ENCODE measurements around the gene EXOSC9. TPM values are rescaled to one million over a fixed set of nuclear protein-coding genes. Genes with fewer than 3 reads are reported as not detected.
A peak's percentile ranks its signal among the peaks of the same experiment; 100 is the strongest.

The EXOSC9 gene
- total RNA-seq, 2 experiments from 2014 or later, result 58.4 to 66.0 TPM

GRCh38 chr4:121817701-121818100 is 16.6 kb downstream of the EXOSC9 start:
- peaks cover 55% of the 10 kb centered on the region for H3K4me1 ChIP-seq (ENCODE audit: insufficient read depth, low read length, poor library complexity, severe bottlenecking)
- DNase-seq (ENCODE audit: low spot score), result no peak
- peaks cover 63% of the 10 kb centered on the region for H4K20me1 ChIP-seq (ENCODE audit: insufficient read depth, low read length)
- ChIA-PET CTCF (ENCODE audit: unreplicated experiment) (no interaction called here), POLR2A (interaction anchor here (0.9 kb wide), 1 partner anchor 16 kb away, joined by 3 read pairs; the partner anchor contains the start of gene EXOSC9)
- TF ChIP-seq EZH2phosphoT487 (IDR thresholded peaks at IDR 0.05; ENCODE audit: borderline replicate concordance, low read depth, low read length) (no peak), CTCF (conservative IDR thresholded peaks at IDR 0.05; ENCODE audit: low read length) (no peak)
- H3K4me2 ChIP-seq (ENCODE audit: low read length), result 0 out of 2 replicates have a peak overlapping the region, but pooled peaks have one; percentile 9
- peaks cover 99% of the 10 kb centered on the region for H3K36me3 ChIP-seq (ENCODE audit: insufficient read depth, low read length)
- no peak overlapping the region for H3K4me3 ChIP-seq (ENCODE audit: low read depth, low read length, poor library complexity, severe bottlenecking)
- H3K27ac ChIP-seq (ENCODE audit: low read depth, low read length, poor library complexity, severe bottlenecking), result no peak overlapping the region
- intact Hi-C loops (cut with micrococcal nuclease; ENCODE audit: unreplicated experiment), result no loop called here
- no TSS peak for BruUV-seq (replicated peaks)
- H3K9me2 ChIP-seq (ENCODE audit: insufficient read depth, low read length), result no peaks in the 10 kb centered on the region
- peaks cover 91% of the 10 kb centered on the region for H3K79me2 ChIP-seq (ENCODE audit: insufficient read depth, low read depth, low read length)
- H2AFZ ChIP-seq (ENCODE audit: low read length), result no peak overlapping the region
- H3K9me3 ChIP-seq (ENCODE audit: low read length), result no peaks in the 10 kb centered on the region

GRCh38 chr4:121818215-121818614 is 17.1 kb downstream of the EXOSC9 start:
- POLR2A ChIA-PET, result interaction anchor here (0.9 kb wide), 1 partner anchor 17 kb away, joined by 3 read pairs; the partner anchor contains the start of gene EXOSC9
- H2AFZ ChIP-seq (ENCODE audit: low read length), result no peak overlapping the region
- no peaks in the 10 kb centered on the region for H3K9me3 ChIP-seq (ENCODE audit: low read length)
- H3K79me2 ChIP-seq (ENCODE audit: insufficient read depth, low read depth, low read length), result peaks cover 96% of the 10 kb centered on the region
- H3K27ac ChIP-seq (ENCODE audit: low read depth, low read length, poor library complexity, severe bottlenecking), result no peak overlapping the region
- CTCF ChIA-PET (ENCODE audit: unreplicated experiment), result no interaction called here
- no TSS peak for BruUV-seq (replicated peaks)
- no peak overlapping the region for H3K4me3 ChIP-seq (ENCODE audit: low read depth, low read length, poor library complexity, severe bottlenecking)
- peaks cover 55% of the 10 kb centered on the region for H3K4me1 ChIP-seq (ENCODE audit: insufficient read depth, low read length, poor library complexity, severe bottlenecking)
- no peak for DNase-seq (ENCODE audit: low spot score)
- H3K4me2 ChIP-seq (ENCODE audit: low read length), result peak overlapping the region; percentile 9; the same call in 1 of the 2 replicates
- peaks cover 62% of the 10 kb centered on the region for H4K20me1 ChIP-seq (ENCODE audit: insufficient read depth, low read length)
- intact Hi-C loops (cut with micrococcal nuclease; ENCODE audit: unreplicated experiment), result no loop called here
- peaks cover 97% of the 10 kb centered on the region for H3K36me3 ChIP-seq (ENCODE audit: insufficient read depth, low read length)
- no peaks in the 10 kb centered on the region for H3K9me2 ChIP-seq (ENCODE audit: insufficient read depth, low read length)
- no peak for TF ChIP-seq EZH2phosphoT487 (IDR thresholded peaks at IDR 0.05; ENCODE audit: borderline replicate concordance, low read depth, low read length)
- no peak for TF ChIP-seq CTCF (conservative IDR thresholded peaks at IDR 0.05; ENCODE audit: low read length)

GRCh38 chr4:121819216-121819965 is 18.3 kb downstream of the EXOSC9 start:
- POLR2A ChIA-PET, result interaction anchor here (0.7 to 1.2 kb wide), 4 partner anchors 17 to 212 kb away, joined by 3 to 5 read pairs (median 4); no protein-coding TSS in a partner anchor
- Histone ChIP-seq H3K9me3 (ENCODE audit: low read length) (no peaks in the 10 kb centered on the region), H3K4me2 (ENCODE audit: low read length) (peak overlapping the region; percentile 12; the same call in 1 of the 2 replicates), H3K4me1 (ENCODE audit: insufficient read depth, low read length, poor library complexity, severe bottlenecking) (peaks cover 57% of the 10 kb centered on the region), H3K9me2 (ENCODE audit: insufficient read depth, low read length) (no peaks in the 10 kb centered on the region), H3K27ac (ENCODE audit: low read depth, low read length, poor library complexity, severe bottlenecking) (no peak overlapping the region), H3K4me3 (ENCODE audit: low read depth, low read length, poor library complexity, severe bottlenecking) (no peak overlapping the region), H4K20me1 (ENCODE audit: insufficient read depth, low read length) (peaks cover 56% of the 10 kb centered on the region), H3K79me2 (ENCODE audit: insufficient read depth, low read depth, low read length) (peaks cover 91% of the 10 kb centered on the region), H3K36me3 (ENCODE audit: insufficient read depth, low read length) (peaks cover 91% of the 10 kb centered on the region), H2AFZ (ENCODE audit: low read length) (no peak overlapping the region)
- TF ChIP-seq CTCF (conservative IDR thresholded peaks at IDR 0.05; ENCODE audit: low read length) (no peak), EZH2phosphoT487 (IDR thresholded peaks at IDR 0.05; ENCODE audit: borderline replicate concordance, low read depth, low read length) (no peak)
- intact Hi-C loops (cut with micrococcal nuclease; ENCODE audit: unreplicated experiment), result no loop called here
- no TSS peak for BruUV-seq (replicated peaks)
- no peak for DNase-seq (ENCODE audit: low spot score)
- CTCF ChIA-PET (ENCODE audit: unreplicated experiment), result no interaction called here

All from OCI-LY7 (cell line).